ENCODE measurements around the gene TAOK3.

DNA sequence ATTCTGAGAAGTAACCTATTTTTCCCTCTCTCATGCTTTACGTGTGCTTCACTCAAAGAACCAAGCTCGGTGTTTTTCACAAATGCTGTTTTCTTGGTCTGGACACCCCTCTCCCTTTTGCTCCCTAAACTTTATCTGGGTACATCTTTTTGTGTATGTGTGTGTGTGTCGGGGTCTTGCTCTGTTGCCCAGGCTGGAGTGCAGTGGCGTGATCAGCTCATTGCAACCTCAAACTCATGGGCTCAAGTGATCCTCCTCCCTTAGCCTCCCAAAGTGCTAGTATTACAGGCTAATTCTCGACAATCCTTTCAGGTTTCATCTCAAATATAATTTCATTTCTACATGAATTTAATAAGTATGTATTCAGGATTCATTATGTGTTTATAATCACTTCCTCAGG is 153.6 kb downstream of the TAOK3 start:
- TF ChIP-seq, protein P1, sequence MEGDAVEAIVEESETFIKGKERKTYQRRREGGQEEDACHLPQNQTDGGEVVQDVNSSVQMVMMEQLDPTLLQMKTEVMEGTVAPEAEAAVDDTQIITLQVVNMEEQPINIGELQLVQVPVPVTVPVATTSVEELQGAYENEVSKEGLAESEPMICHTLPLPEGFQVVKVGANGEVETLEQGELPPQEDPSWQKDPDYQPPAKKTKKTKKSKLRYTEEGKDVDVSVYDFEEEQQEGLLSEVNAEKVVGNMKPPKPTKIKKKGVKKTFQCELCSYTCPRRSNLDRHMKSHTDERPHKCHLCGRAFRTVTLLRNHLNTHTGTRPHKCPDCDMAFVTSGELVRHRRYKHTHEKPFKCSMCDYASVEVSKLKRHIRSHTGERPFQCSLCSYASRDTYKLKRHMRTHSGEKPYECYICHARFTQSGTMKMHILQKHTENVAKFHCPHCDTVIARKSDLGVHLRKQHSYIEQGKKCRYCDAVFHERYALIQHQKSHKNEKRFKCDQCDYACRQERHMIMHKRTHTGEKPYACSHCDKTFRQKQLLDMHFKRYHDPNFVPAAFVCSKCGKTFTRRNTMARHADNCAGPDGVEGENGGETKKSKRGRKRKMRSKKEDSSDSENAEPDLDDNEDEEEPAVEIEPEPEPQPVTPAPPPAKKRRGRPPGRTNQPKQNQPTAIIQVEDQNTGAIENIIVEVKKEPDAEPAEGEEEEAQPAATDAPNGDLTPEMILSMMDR (IDR thresholded peaks at IDR 0.05; ENCODE audit: low read depth, low read length), result no peak
- TF ChIP-seq EZH2phosphoT487 (IDR thresholded peaks at IDR 0.05; ENCODE audit: low read depth), result no peak
